Muscle of leg (tissue), 11 donors: ENCODE results near the gene ATP2B2. TPM values are rescaled to one million over a fixed set of nuclear protein-coding genes. Genes with fewer than 3 reads are reported as not detected.

Experiments
- DNase-seq: peaks from one replicate; pipeline ENCODE4 v3.0.0; 2013
- H3K27ac ChIP-seq: one replicate; pipeline ENCODE4 v1.5.1; 2013; ENCODE audit warnings: mild to moderate bottlenecking, low read length, control low read depth
- H3K27me3 ChIP-seq: one replicate; pipeline ENCODE4 v1.6.1; 2013; ENCODE audit warnings: low read length; ENCODE audit not compliant: control insufficient read depth, insufficient read depth
- H3K36me3 ChIP-seq: one replicate; pipeline ENCODE4 v1.6.1; 2013; ENCODE audit warnings: low read length; ENCODE audit not compliant: control insufficient read depth, insufficient read depth
- H3K4me1 ChIP-seq: one replicate; pipeline ENCODE4 v1.6.1; 2013; ENCODE audit warnings: low read length; ENCODE audit not compliant: control insufficient read depth, insufficient read depth
- H3K4me3 ChIP-seq: one replicate; pipeline ENCODE4 v1.5.1; 2013; ENCODE audit warnings: low read length, control low read depth
- H3K9me3 ChIP-seq: replicated peaks from 2 replicates; pipeline ENCODE4 v1.6.1; 2013; ENCODE audit warnings: low read depth, low read length; ENCODE audit not compliant: control insufficient read depth
- WGBS: methylation state at CpG from one replicate; pipeline ENCODE4 v1.1.5; 2013; ENCODE audit warnings: missing lambda C conversion rate; ENCODE audit not compliant: insufficient coverage; 5-methylcytosine and 5-hydroxymethylcytosine counted together
- polyA plus RNA-seq, 8 donors: library from polyadenylated mRNA; unstranded; fragments of 120-200 nt; gene quantifications; one replicate each; pipeline versions ENCODE4 v1.2.1 to v1.2.3, GENCODE V29; 2013; ENCODE audit warnings: inconsistent platforms in 1 of 8, low replicate concordance in 1 of 8; ENCODE audit not compliant: insufficient read length in 8 of 8, insufficient read depth in 1 of 8
- total RNA-seq: library from RNA; stranded (reverse); fragments of 120-200 nt; gene quantifications from one replicate; pipeline ENCODE4 v1.2.4, GENCODE V29; 2013

Gene ATP2B2
- total and polyA plus RNA-seq, 9 donors: 0.39 to 6.9 (median 3.6) TPM

GRCh38 chr3:10404876-10405275 lies 100.5 kb downstream of the ATP2B2 start:
- H3K36me3 ChIP-seq: no peaks in the 10 kb centered on the region
- 80% methylated on average over 2 of the region's 3 CpGs for WGBS
- no peak overlapping the region for H3K27ac ChIP-seq
- H3K27me3 ChIP-seq: no peaks in the 10 kb centered on the region
- H3K4me3 ChIP-seq: no peak overlapping the region
- no peaks in the 10 kb centered on the region for H3K9me3 ChIP-seq
- DNase-seq: no peak
- H3K4me1 ChIP-seq: no peaks in the 10 kb centered on the region

GRCh38 chr3:10404377-10404776 lies 101.0 kb downstream of the ATP2B2 start:
- 90% methylated on average over 2 of the region's 4 CpGs for WGBS

GRCh38 chr3:10401990-10402761 lies 103.2 kb downstream of the ATP2B2 start:
- Histone ChIP-seq H3K27me3 (no peaks in the 10 kb centered on the region), H3K4me1 (no peaks in the 10 kb centered on the region), H3K36me3 (no peaks in the 10 kb centered on the region), H3K9me3 (no peaks in the 10 kb centered on the region), H3K27ac (no peak overlapping the region), H3K4me3 (no peak overlapping the region)
- DNase-seq: no peak
- WGBS: 88% methylated on average over 10 of the region's 14 CpGs

More at GRCh38 chr3:10404377-10404776, 101.0 kb downstream of the ATP2B2 start:
- Histone ChIP-seq H3K4me3 (no peak overlapping the region), H3K27me3 (no peaks in the 10 kb centered on the region), H3K9me3 (no peaks in the 10 kb centered on the region), H3K27ac (no peak overlapping the region), H3K36me3 (no peaks in the 10 kb centered on the region), H3K4me1 (no peaks in the 10 kb centered on the region)
- no peak for DNase-seq

- H3K4me3 ChIP-seq: no peak overlapping the region
- no peaks in the 10 kb centered on the region for H3K4me1 ChIP-seq
- no peak for DNase-seq
- WGBS: 88% methylated on average over 9 of the region's 12 CpGs
- H3K9me3 ChIP-seq: no peaks in the 10 kb centered on the region
- H3K27me3 ChIP-seq: no peaks in the 10 kb centered on the region
- no peak overlapping the region for H3K27ac ChIP-seq
- H3K36me3 ChIP-seq: no peaks in the 10 kb centered on the region
These were observed 104.5 kb downstream of the ATP2B2 start for GRCh38 chr3:10400749-10401495.

GRCh38 chr3:10400050-10400748 lies 105.2 kb downstream of the ATP2B2 start:
- no peaks in the 10 kb centered on the region for H3K27me3 ChIP-seq
- 74% methylated on average over 8 of the region's 8 CpGs for WGBS
- peak; percentile 5 for DNase-seq

GRCh38 chr3:10399634-10400033 lies 105.8 kb downstream of the ATP2B2 start:
- no peaks in the 10 kb centered on the region for H3K36me3 ChIP-seq
- WGBS: 86% methylated on average over 1 of the region's 3 CpGs

More at GRCh38 chr3:10400050-10400748, 105.2 kb downstream of the ATP2B2 start:
- Histone ChIP-seq H3K27ac (no peak overlapping the region), H3K36me3 (no peaks in the 10 kb centered on the region), H3K4me3 (no peak overlapping the region), H3K9me3 (no peaks in the 10 kb centered on the region), H3K4me1 (no peaks in the 10 kb centered on the region)

GRCh38 chr3:10398341-10398740 lies 107.0 kb downstream of the ATP2B2 start:
- WGBS: 65% methylated on average over 4 of the region's 4 CpGs
- no peaks in the 10 kb centered on the region for H3K36me3 ChIP-seq
- H3K4me1 ChIP-seq: no peaks in the 10 kb centered on the region
- H3K27ac ChIP-seq: no peak overlapping the region
- peaks cover 2% of the 10 kb centered on the region for H3K27me3 ChIP-seq
- peak; percentile 13 for DNase-seq
- H3K9me3 ChIP-seq: no peaks in the 10 kb centered on the region
- H3K4me3 ChIP-seq: no peak overlapping the region

More at GRCh38 chr3:10399634-10400033, 105.8 kb downstream of the ATP2B2 start:
- Histone ChIP-seq H3K27ac (no peak overlapping the region), H3K27me3 (no peaks in the 10 kb centered on the region), H3K4me1 (no peaks in the 10 kb centered on the region), H3K9me3 (no peaks in the 10 kb centered on the region), H3K4me3 (no peak overlapping the region)
- no peak for DNase-seq

- no peaks in the 10 kb centered on the region for H3K36me3 ChIP-seq
- H3K4me3 ChIP-seq: no peak overlapping the region
- peaks cover 2% of the 10 kb centered on the region for H3K27me3 ChIP-seq
- 85% methylated on average over 4 of the region's 4 CpGs for WGBS
- no peaks in the 10 kb centered on the region for H3K9me3 ChIP-seq
- H3K4me1 ChIP-seq: no peaks in the 10 kb centered on the region
- DNase-seq: no peak
- no peak overlapping the region for H3K27ac ChIP-seq
These were observed 107.5 kb downstream of the ATP2B2 start for GRCh38 chr3:10397879-10398278.

- H3K27ac ChIP-seq: no peak overlapping the region
- H3K4me3 ChIP-seq: no peak overlapping the region
- 79% methylated on average over 4 of the region's 4 CpGs for WGBS
- no peaks in the 10 kb centered on the region for H3K36me3 ChIP-seq
- peaks cover 2% of the 10 kb centered on the region for H3K27me3 ChIP-seq
- no peaks in the 10 kb centered on the region for H3K9me3 ChIP-seq
- no peak for DNase-seq
- no peaks in the 10 kb centered on the region for H3K4me1 ChIP-seq
These were observed 108.5 kb downstream of the ATP2B2 start for GRCh38 chr3:10396931-10397330.

GRCh38 chr3:10396083-10396482 lies 109.3 kb downstream of the ATP2B2 start:
- DNase-seq: no peak
- Histone ChIP-seq H3K27ac (no peak overlapping the region), H3K4me1 (no peaks in the 10 kb centered on the region), H3K4me3 (no peak overlapping the region), H3K9me3 (no peaks in the 10 kb centered on the region), H3K36me3 (no peaks in the 10 kb centered on the region), H3K27me3 (peaks cover 2% of the 10 kb centered on the region)
- WGBS: 87% methylated on average over 3 of the region's 4 CpGs
